Thyroid gland (tissue), 4 donors: Measurements from ENCODE around the gene SNRPA.

Experiments used
- CTCF ChIP-seq, 6 experiments: fragments of 200-600 bp in 3 of 6; fragments of 450-650 bp in 3 of 6; sonication (generic) in 3 of 6; IDR thresholded peaks; one replicate each; pipeline ENCODE4 v1.5.1; 2016 to 2019; ENCODE audit warnings: antibody characterized with exemption in 6 of 6, mild to moderate bottlenecking in 2 of 6, inconsistent platforms in 1 of 6, moderate library complexity in 1 of 6
- POLR2A ChIP-seq, 2 donors: fragments of 450-650 bp; IDR thresholded peaks; one replicate each; pipeline ENCODE4 v1.6.1; 2017; ENCODE audit warnings: antibody characterized with exemption in 2 of 2, mild to moderate bottlenecking in 2 of 2, moderate library complexity in 1 of 2

DNA sequence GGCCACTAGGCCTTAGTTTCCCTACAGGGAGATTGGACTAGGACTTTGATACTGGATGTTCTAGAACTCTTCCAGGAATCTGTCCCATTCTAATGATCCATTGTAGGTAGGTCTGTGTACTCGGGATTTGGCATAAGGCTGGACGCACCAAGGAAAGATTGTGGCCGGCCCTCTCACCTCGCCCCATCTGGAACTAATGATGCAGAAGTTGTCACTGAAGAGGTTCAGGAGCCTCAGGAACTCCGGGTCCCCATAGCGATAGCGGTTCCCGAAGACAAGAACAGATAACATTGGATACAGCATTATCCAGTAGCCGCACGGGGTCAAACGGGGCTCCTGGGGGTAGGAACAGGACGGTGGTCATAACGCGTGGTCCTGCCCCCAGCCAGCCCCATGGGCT is 59.2 kb downstream of the SNRPA start:
- TF ChIP-seq CTCF (IDR thresholded peaks at IDR 0.05), result no peak
- no peak for TF ChIP-seq POLR2A (IDR thresholded peaks at IDR 0.05)
